HG03095 (cell line): Measurements from ENCODE around the gene TRABD2A.

Experiments
- ATAC-seq: cut with Tn5 transposase; IDR thresholded peaks from one replicate; pipeline ENCODE4 v1.9.1; 2021; ENCODE audit warnings: moderate library complexity; ENCODE audit not compliant: unreplicated experiment

Gene TRABD2A

DNA sequence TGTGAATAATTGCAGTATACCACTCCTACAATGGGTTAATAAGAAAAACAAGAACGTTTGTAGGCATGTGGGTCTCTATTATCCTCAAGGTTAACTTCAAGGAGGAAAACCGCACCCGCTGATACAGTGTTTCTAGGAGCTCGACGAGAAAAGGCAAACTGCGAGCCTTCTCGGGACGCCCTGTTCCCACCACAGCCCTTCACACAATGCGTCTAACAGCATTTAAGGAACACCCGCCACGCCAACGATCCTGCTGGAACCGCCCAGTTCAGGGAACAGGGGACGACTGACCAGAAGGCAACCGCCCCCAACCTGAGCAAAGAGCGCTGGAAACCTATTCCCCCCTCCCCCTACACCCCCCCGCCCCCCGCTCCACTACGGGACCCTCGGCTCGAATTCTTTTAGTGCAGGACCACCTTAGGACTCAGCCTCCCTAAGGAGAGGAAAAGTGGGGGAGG, 23.9 kb upstream of the TRABD2A start:
- ATAC-seq, result no peak

DNA sequence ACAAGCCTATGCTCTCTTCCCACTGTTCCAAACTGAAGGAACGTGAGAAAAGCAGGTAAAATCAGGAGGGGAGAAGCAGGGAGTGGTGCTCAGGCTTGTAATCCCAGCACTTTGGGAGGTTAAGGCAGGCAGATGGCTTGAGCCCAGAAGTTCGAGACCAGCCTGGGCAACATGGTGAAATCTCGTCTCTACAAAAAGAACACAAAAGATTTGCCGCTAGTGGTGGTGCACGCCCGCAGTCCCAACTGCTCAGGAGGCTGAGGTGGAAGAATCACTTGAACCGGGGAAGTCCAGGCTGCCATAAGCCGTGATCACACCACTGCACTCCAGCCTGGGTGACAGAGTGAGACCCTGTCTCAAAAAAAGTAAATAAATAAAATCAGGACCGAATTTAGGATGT, 23.3 kb upstream of the TRABD2A start:
- no peak for ATAC-seq

DNA sequence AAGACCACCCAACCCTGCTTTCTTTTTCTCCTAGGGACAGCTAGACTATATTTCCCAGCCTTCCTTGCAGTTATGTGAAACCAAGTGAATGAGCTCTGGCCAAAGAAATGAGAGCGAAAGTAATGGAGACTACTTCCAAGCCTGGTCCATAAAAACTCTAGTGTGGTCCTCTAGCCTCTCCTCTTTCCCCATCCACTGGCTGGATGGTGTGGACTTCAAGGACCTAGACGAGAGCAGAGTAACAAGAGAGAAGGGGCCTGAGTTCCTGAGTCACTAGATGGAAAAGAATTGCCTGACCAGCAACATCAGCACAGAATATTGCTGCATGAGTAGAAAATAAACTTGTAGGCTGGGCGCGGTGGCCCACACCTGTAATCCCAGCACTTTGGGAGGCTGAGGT, 21.6 kb upstream of the TRABD2A start:
- no peak for ATAC-seq

DNA sequence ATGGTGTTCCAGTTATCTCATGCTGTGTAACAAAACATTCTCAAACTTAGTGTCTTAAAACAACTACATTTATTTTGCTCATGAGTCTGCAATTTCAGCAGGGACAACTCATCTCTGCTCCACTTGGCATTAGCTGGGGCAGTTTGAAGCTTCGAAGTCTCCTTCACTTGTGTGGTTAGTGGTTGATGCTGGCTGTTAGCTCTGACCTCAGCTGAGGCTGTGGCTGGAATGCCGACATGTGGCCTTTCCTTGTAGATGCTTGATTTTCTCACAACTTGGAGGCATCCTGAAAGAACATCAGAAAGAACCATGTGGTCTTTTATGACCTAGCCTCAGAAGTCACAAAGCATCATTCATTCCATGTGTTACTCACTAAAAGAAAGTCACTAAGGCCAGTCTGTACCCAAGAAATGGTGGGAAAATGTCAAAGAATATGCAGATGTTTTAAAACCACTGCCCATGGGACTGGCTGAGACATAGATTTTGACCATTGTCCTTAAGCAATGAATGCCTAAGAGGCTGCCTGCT, 20.8 kb upstream of the TRABD2A start:
- no peak for ATAC-seq

DNA sequence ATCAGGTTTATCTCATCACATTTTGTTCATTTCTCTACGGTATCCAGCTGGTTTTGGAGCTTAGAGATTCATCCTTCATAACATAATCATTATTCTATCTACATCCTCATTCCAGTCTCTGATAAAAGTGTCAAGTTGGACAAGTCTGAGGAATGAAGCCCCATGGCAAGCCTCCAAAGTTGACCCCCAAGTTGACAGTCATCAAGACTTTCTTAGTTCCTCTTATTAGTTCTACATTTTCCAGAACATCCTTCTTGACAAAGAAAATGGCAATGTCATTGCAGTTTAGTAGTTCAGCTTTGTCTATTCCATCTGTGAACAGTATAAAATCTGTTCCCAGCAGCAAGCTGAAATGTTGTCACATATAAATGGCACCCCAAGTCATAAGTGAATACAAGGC, 20.1 kb upstream of the TRABD2A start:
- no peak for ATAC-seq

DNA sequence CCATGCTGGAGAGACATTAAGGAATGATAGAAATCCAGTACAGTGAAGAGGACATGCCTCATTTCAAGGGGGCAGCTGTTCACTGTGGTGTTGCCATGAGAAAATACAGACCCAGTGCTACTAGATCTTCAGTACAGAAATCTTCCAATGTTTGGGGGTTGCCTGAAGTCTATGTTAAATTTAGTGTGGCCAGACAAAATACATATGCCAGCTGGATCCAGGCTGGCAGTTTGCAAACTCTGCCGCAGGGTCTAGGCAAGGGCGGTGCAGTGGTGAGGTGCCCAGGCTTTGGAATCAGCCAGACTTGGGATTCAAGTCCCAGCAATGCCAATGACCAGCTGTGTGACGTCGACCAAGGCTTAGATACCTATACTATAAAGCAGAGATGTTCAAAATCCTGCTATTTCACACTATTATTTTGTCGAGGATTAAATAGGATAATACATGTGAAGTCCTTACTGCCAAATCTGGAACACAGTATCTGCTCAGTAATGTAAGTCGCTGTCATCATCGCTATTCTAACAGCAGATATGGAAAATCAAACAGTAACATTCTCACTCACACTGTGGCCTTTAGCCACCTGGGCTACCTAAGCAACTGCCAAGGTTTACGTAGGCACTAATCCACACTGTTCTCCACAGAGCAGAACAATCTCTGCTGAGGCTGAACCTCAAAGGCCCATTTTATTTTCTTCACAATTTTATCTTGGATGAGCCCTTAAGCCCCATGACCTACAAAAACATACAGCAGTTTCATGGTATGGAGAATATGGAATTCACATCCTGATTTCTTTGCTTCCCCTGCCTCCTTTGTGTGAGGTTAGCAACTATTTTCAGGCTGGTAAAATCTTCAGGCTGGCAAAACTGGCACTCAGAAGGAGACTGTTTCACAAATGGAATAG, 18.7 kb upstream of the TRABD2A start:
- ATAC-seq, result no peak

DNA sequence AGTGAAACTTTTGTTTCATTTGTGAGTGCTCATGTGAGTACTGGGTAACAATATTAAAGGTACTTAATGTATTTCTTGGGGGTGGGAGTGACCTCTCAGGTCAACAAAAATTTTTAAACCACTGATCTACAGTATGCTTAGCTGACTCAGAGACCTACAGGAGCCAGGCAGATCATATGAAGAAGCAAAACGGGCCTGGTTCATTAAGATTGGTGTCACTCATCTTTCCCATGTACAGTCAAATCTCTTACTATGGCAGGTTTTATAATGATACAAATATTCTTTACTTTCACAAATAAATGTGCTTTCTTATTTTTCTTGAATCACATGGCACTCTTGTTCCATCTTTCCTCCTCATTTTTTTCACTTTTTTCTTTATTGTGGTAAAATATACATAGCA, 16.9 kb upstream of the TRABD2A start:
- ATAC-seq, result no peak

DNA sequence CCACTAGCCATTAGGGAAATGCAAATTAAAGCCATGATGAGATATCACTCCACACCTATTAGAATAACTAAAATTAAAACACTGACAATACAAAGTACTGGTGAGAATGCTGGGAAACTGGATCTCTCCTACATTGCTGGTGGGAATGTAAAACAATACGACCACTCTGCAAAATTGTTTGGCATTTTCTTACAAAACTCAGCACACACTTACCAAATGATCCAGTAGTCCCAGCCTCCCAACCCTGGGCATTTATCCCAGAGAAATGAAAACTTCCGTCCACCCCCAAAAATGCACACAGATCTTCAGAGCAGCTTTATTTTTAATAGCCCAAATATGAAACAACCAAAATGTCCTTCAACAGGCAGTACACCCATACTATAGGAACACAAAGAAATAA, 15.7 kb upstream of the TRABD2A start:
- ATAC-seq, result no peak

DNA sequence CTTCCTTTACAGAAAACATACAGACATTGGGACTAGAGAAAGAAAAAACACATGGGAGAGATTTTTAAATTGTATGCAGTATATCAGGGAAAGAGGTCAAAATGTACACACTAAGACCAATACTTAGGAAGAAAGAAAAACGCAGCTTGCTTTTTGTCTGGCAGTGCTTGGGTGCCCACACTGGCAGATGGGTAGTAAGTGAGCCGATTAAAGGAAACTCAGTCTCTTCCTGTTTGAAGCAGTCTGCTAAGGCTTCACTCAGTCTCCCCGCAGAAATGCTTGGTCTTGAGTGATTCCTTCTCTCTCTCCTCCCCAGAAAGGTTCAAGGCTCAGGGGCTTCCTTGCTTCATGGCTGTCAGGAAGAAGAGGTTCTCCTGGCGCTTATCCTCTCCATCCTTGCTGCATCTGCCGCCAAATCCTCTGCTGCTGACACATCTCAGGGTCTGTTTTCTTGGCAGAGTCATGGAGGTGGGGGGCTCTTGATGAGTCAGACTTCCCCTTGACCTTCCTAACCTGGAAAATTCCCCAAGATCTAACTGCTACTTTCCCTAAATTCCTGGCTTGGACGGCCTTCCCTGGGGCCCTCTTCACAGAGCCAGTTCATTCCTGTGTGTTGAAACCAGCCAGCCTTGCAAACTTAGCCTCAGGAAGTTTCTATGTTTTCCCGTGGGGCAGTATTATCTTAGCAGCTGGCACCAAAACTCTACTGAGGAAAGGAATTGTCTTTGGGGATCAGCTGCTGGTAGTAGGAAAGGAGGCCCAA, 14.1 kb upstream of the TRABD2A start:
- no peak for ATAC-seq

DNA sequence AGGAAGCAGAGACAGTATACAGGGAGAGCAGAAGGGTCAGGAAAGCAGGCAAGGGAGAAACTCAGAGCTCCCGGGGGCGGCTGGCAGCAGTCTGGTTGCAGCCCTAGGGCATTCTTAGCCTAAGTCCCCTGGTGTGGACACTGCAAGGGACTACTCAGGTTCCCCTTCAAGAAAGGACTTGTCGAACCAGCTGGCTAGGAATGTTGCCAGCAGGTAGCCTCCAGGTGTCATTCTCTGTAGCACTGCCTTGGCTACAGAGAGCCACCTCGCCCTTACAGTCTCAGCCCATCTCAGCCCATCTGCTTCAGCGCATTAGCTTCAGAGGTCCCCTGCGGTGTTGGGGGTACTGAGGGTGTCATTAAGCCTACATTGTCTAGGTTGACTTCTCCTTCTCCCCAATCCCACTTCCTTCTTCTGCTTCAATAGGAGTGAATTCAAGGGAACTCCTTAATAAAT, 13.3 kb upstream of the TRABD2A start:
- no peak for ATAC-seq

DNA sequence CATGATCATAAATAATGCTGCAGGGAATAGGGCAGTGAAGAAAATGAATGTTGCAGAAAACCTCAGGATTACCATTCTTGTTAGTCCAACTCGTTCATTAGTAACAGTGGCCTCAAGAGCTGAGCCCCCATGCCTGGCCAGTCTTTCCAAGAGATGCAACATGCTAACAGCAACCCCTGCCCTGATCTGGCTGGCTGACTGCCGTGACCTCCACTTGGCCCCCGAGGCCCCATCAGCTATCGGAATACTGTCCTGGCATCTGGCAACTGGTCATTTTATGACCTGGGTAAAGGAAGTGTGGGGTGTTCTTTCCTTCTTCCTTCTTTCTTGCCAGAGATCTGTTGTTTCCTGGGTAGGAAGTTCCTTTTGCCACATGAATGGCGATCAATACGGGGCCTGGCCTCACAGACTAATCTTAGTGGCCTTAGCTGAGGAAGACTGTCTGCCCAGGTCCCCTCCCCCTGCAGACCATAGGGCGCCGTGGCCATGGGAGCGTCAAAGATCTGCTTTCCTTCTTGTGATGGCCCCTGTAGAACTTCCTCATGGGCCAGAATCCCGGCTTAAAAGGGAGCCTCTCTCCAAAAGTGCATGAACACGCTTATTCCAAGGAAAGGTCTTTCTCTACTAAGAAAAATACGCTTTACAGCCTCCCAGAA, 10.6 kb upstream of the TRABD2A start:
- ATAC-seq, result no peak

DNA sequence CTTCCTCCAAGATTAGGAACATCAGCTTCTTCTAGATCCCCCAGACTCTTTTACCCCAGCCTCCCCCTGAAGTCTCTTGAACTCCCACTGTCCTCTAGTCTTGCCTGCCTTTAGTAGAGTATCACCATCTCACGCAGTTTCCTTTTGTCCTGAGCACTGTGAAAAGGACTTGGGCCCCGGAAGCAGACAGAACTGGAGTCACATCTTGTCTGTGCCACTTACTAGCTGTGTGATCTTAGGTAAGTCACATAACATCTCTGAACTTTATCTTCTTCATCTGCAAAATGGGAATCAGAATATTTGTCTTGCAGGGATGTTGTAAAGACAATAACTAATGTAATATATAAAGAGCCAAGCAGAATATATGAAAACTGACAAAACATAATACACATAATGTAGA, 8.4 kb upstream of the TRABD2A start:
- no peak for ATAC-seq

DNA sequence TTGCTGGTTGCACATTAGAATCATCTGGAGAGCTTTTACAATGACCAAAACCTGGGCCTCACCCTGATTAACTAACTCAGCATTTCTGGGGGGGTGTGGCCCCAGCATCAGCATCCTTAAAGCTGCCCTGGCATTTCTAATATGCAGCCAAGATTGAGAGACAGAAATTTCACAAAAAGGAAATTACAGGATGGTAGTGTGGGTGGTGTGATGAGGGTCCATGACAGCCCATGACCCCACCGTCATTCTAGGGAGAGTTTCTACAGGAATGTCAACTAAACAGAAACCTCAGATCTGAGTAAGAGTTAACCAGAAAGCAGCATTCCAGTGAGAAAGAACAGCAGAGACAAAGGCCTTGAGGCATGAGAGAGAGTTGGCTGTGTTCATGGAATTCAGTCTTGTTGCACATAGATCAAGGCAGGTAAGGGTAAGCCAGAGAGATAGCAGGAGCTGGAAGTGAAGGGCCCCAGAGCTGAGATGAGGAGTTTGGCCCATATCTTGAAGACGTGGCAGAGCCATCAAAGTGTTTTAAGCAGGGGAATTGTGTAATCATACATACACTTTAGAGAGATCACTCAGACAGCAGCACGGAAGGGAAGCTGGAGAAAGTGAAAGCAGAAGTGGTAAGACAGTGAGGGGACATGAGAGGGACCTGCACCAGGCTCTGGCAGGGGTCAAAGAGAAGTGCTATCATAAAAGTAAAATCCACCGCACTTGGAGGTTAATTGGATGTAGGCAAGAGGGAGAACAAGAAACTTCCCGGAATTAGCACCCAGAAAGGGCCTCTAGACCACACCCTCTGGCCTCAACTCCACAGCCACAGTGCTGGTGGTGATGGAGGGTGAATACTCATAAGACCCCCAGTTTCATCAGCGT, 7.8 kb upstream of the TRABD2A start:
- peak; percentile 98 for ATAC-seq

DNA sequence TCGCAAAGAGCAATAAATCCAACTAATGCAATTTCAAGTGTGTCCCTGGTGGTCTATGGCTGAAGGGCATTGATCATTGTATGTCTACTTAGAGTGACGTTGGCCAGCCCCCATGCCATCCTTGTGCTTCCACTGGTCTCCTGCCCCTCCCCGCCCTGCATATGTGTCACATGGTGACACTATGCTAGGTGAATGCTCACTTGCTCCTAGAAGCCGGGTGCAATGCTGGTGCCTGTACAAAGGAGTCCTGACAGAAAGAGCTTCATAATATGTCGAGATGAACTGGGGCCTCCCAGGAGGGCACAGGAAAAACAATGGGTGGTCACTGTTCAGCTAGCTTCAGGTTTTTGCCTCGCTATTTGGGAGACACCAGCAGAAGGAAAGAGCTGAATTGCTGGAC, 5.9 kb upstream of the TRABD2A start:
- ATAC-seq, result no peak

DNA sequence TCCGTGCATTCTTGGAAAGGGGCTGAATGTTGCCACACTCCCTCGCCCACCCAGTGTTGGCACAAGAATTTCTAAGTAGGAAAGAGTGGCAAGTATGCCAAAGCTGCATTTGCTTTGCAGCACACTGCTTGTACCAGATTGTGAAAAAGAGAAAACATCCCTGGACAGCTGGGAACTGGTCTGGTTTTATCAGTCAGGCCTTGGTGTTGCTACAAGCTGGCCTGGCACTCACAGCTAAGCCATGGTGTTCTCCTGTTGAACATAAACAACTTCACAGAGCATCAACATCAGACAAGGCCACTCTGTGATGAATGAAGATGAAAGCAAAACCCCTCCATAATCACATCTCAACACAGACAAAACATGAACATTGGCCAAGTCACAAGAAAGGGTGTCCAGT, 4.2 kb upstream of the TRABD2A start:
- ATAC-seq, result no peak

DNA sequence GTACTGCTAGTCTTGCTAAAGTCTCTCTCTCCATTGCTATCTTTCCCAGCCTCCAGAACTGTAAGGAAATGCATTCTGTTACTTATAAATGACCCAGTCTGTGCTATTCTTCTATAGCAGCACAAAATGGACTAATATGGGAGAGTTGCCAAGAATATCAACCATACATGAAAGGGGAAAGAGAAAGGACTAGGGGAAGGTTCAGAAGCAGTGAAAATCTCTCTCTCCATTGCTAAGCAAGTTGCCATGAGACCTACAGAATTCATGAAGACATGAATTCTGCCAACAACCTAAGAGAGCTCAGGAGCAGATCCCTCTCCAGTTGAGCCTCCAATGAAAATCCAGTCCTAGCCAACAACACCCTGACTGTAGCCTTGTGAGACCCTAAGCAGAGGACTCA, 3.6 kb upstream of the TRABD2A start:
- ATAC-seq, result no peak

DNA sequence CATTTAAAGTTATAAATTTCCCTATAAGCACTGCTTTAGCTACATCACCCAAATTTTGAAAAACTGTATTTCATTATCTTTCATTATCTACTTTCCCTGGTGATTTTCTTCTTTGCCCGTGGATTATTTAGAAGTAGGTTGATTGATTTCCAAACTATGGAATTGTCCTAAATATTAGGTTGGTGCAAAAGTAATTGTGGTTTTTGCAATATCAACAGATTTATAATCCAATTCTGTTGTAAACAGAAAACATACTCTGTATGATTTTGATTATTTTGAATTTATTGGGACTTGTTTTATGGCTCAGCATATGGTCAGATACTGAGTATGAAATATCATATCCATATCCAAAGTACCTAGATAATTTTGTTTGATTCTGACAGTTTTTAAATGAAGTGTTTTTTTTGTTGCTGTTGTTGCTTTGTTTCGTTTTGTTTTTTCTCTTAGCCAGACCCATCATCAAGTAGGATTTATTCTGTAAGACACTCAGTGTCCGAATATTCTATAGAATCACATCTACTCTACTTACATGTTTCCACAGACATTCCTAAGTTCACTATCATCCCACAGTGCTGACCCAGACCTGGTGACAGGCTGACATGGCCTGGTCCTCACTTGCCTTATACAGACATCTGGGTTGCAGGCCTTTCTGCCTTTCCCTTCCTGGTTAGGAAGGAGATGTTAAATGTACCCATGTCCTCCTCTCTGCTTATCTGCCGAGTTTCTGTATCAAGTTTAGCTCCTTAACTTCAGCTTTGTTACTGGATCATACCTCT, 2.1 kb upstream of the TRABD2A start:
- no peak for ATAC-seq

DNA sequence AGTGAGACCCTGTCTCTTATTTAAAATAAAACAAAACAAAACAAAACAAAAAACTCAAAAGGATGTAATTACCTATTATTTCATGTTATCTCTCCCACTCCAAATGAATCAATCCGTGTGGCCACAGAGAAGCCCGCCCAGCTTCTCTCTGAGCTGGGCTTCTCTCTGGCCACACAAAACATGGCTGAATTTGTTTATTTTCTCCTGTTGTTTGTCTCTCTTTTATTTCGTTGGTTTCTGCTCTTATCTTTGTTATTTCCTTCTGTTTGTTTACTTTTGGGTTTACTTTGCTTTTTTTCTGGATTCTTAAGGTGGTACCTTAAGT, 1.5 kb upstream of the TRABD2A start:
- no peak for ATAC-seq

DNA sequence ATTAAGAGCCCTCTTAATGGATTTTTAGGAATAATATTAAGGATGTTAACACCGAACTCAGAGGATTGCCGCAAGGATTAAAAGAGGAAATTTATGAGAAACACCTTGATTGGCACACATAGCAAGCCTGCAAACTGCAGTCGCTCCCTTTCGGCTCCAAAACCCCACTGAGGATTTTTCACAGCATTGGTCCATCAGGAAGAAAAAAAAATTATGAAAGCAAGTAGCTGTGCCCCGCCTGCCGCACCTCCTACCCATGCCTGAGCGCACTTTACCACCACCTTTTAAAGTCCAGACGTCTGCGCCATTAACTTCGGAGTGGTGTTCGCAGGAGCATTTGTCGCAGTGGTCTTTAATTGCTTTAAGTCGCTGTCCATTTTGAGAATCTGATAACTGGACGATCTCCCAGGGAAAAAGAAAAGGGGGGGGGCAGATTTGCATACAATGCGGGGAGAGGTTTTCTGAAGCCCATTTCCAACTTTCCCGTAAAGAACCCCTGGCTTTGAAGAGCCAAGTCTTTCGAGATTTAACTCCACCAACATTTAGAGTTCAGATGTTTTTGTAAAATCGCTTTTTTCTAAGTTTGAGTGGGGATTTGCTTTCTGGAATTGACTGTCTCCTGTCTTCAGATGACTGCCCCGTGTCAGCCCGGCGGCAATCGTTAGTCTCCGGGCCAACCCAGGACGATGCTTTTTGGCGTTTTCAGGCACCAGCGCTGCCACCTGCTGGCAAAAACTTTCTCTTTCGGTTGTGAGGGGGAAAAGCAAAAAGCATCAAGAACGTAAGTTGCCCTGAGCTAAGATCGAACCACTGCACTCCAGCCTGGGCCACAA, 913 bp upstream of the TRABD2A start:
- peak; percentile 61 for ATAC-seq
